GM06990 (cell line): Measurements from ENCODE around the gene NSUN4.
A peak's percentile ranks its signal among the peaks of the same experiment; 100 is the strongest.

ENCODE experiments used
- DNase-seq: peaks from one replicate; pipeline ENCODE4 v3.0.0-alpha.2; 2011; ENCODE audit not compliant: insufficient read length; ENCODE audit errors: extremely low read depth
- H3K27me3 ChIP-seq: replicated peaks from 2 replicates; pipeline ENCODE4 v1.6.0; 2011; ENCODE audit warnings: low read length; ENCODE audit not compliant: control insufficient read depth, insufficient read depth
- H3K36me3 ChIP-seq: 2 replicates; pipeline ENCODE4 v1.5.1; 2011; ENCODE audit warnings: low read length; ENCODE audit not compliant: control insufficient read depth, insufficient read depth
- H3K4me3 ChIP-seq: replicated peaks from 2 replicates; pipeline ENCODE4 v1.5.1; 2011; ENCODE audit warnings: low read depth, mild to moderate bottlenecking, control low read depth, low read length
- TF ChIP-seq, protein P1 (sequence below): IDR thresholded peaks from 2 replicates; pipeline ENCODE4 v1.5.1; 2011; ENCODE audit warnings: low read length, control low read depth, mild to moderate bottlenecking, inconsistent platforms; ENCODE audit not compliant: insufficient read depth, poor library complexity, severe bottlenecking

Gene NSUN4

DNA sequence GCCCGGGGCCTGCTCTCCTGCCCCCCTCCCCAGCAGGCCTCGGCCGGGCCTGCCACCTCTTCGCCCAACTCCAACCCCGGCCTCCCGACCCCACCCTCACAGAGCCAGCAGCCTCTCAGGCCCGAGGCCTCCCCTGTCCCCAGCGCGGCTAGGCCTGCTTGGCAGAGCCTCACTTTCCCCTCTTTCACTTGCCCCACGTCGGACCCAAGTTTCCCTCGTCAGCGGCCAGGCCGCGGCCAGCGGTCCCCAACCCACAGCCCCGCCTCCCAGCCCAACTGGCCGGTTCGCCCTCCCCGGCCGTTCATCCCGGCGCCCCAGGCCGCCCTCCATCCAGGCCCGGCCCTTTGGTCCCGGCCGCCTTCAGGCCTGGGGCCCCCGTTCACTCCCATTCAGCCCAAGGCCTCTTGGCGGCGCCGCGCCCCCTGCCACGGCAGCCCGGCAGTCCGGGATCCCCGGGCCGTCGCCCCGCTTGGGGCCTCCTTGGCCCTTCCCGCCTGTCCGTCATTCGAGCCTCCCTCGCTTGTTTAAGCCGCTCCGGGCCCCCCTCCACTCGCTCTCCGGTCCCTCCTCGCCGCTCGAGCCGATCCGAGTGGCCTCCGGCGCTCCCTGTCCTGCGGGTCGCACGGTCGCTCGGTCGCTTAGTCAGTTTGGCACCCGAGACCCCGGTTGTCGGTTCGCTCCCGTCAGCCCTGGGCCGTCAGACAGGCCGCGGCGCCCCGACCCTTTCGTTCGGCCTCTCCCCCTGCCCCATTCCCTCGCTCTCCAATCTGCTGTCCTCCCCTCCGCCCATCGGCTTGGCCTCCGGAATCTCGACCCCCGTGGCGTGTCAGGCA, 38.6 kb upstream of the NSUN4 start:
- H3K4me3 ChIP-seq = peak overlapping the region; percentile 83
- DNase-seq = peak; percentile 82
- no peaks in the 10 kb centered on the region for H3K27me3 ChIP-seq
- peaks cover 5% of the 10 kb centered on the region for H3K36me3 ChIP-seq
- TF ChIP-seq, protein P1, sequence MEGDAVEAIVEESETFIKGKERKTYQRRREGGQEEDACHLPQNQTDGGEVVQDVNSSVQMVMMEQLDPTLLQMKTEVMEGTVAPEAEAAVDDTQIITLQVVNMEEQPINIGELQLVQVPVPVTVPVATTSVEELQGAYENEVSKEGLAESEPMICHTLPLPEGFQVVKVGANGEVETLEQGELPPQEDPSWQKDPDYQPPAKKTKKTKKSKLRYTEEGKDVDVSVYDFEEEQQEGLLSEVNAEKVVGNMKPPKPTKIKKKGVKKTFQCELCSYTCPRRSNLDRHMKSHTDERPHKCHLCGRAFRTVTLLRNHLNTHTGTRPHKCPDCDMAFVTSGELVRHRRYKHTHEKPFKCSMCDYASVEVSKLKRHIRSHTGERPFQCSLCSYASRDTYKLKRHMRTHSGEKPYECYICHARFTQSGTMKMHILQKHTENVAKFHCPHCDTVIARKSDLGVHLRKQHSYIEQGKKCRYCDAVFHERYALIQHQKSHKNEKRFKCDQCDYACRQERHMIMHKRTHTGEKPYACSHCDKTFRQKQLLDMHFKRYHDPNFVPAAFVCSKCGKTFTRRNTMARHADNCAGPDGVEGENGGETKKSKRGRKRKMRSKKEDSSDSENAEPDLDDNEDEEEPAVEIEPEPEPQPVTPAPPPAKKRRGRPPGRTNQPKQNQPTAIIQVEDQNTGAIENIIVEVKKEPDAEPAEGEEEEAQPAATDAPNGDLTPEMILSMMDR = peak; percentile 52

DNA sequence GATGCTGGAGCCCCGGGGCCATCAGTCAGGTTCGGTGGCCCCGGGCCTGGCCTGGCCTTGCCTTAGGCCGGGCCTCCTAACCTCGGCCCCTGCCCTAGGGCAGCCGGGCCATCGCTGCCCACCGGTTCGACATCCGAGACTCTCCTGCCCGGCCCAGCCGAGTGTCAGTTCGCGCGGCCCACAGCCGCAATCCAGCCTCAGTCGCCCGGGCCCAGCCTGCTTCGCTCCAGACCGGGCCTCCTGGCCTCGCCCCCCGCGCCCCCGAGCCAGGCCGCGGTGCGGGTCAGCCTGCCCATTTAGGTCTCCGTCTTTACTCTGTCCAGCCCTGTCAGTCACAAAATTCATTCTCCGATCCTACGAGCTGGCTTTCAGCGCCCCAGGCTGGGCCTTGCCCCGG, 38.0 kb upstream of the NSUN4 start:
- peak overlapping the region; percentile 83 for H3K4me3 ChIP-seq
- no peaks in the 10 kb centered on the region; the same call in none of the 2 replicates for H3K36me3 ChIP-seq
- H3K27me3 ChIP-seq = no peaks in the 10 kb centered on the region
- TF ChIP-seq, protein P1 = no peak
- DNase-seq = no peak

DNA sequence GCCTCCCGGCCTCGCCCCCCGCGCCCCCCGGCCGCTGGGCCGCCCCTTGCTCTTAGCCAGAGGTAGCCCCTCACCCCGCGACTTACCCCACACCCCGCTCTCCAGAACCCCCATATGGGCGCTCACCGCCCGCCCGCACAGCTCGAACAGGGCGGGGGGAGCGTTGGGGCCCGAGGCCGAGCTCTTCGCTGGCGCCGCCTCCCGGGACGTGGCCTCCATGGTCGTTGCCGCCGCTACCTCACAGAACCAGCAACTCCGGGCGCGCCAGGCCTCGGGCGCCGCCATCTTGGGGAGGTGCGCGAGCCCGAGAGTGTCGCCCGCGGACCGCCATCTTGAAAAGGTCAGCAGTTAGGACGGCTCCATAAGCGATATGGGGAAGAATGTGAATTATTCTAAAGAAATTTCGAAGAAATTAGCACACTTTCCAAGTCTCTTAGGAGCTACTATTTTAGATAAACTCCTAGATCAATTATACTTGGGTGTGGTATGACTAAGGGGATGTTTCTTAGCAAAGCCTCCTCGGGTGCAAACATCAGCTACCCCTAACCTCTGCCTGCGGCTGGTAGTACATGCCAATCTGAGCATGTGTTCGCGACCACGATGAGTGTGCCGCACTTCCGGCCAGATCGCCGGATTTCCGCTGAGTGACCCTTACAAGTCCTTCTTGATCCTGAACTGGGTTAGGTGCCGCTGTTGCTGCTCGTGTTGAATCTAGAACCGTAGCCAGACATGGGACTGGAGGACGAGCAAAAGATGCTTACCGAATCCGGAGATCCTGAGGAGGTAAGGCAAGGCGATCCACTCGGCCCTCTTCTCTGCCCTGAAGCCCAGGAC, 37.4 kb upstream of the NSUN4 start, which contains the start of the genes LRRC41 and UQCRH:
Gene LRRC41, minus strand, starts transcription at position 579 of the 834 bp plus-strand sequence. Its CDS starts 294 bp downstream, at position 285.
Gene UQCRH, plus strand, starts transcription at position 661 of the 834 bp plus-strand sequence. Its CDS starts 69 bp downstream, at position 730.
- TF ChIP-seq, protein P1 = peak; percentile 17
- H3K27me3 ChIP-seq = no peaks in the 10 kb centered on the region
- peak within 1 kb of the TSS; percentile 83 for H3K4me3 ChIP-seq
- no peaks in the 10 kb centered on the region; the same call in 1 of the 2 replicates for H3K36me3 ChIP-seq
- peak; percentile 98 for DNase-seq

DNA sequence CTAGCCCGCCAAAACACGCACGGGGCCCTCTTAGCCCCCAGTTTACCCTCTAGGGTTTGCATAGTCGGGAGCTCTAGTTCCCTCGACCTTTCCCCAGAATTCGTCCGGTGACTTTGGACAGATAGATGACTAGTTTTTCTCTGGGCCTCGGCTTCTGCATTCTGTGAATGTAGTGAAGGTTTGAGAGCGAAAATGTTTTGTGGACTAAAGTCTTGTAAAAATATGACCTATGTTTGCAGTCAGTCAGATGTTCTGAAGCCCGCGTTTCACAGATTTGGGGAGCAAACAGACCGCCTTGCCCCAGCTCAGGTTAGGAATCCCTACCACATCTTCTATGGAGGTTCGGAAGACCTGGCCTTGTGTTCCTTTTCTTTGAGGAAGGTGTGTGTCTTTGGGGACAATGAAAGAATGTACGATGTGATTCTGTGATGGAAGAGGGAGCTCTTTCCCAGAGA, 36.7 kb upstream of the NSUN4 start:
- H3K27me3 ChIP-seq = no peaks in the 10 kb centered on the region
- no peaks in the 10 kb centered on the region; the same call in 1 of the 2 replicates for H3K36me3 ChIP-seq
- H3K4me3 ChIP-seq = peak overlapping the region; percentile 83
- DNase-seq = no peak
- TF ChIP-seq, protein P1 = no peak

DNA sequence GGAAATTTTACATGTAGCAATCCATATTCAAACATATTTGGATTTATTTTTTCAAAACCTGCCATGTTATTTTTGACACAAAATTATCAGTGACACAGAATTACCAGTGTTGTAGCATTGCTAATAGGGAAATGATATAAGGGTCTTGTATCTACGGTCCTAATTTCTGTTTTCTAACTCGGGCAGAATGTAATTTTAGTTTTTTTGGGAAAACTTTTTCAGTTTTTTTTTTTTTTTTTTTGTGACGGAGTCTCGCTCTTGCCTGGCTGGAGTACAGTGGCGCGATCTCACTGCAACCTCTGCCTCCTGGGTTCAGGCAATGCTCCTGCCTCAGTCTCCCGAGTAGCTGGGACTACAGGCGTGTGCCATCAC, 34.5 kb upstream of the NSUN4 start:
- Histone ChIP-seq H3K27me3 (no peaks in the 10 kb centered on the region), H3K4me3 (peak overlapping the region; percentile 83), H3K36me3 (peaks cover 4% of the 10 kb centered on the region)
- TF ChIP-seq, protein P1 = no peak
- DNase-seq = no peak
